ENCODE results near the gene GOLGA6L1. TPM values are rescaled to one million over a fixed set of nuclear protein-coding genes. Genes with fewer than 3 reads are reported as not detected.
"Not testable (repeated sequence)": the region's sequence is repeated elsewhere in the genome, so short reads cannot be mapped to it uniquely, and the experiment has no call there.

Gene GOLGA6L1
- not detected for total RNA-seq
- not detected for polyA plus RNA-seq
- long read RNA-seq, donor 1, result 0 reads
- long read RNA-seq, donor 2, result 0 reads
- long read RNA-seq, donor 3, result 0 reads

GRCh38 chr15:23136722-23137121 lies at the start of gene GOLGA6L1:
Gene GOLGA6L1, minus strand, starts transcription at chr15:23136822. Its CDS starts 91 bp downstream, at chr15:23136731.
- H3K4me3 ChIP-seq; H3K27me3 ChIP-seq; DNase-seq; H3K36me3 ChIP-seq; H3K27ac ChIP-seq; H3K4me1 ChIP-seq (ENCODE audit: insufficient read depth); H3K9me3 ChIP-seq; intact Hi-C loops (cut with DNase I): not testable (repeated sequence)
- WGBS, 3 donors, result no CpG with 5 or more reads among the region's 7 CpGs

- intact Hi-C loops (cut with DNase I); H3K9me3 ChIP-seq; H3K36me3 ChIP-seq; H3K27ac ChIP-seq; H3K4me3 ChIP-seq; H3K4me1 ChIP-seq (ENCODE audit: insufficient read depth); DNase-seq; H3K27me3 ChIP-seq: not testable (repeated sequence)
- 86 to 89% (median 87%) methylated on average over 9 to 11 of the region's 11 CpGs for WGBS, 3 donors
Measured at GRCh38 chr15:23181201-23181600, 44.6 kb upstream of the GOLGA6L1 start.

GRCh38 chr15:23180547-23180927 lies 43.9 kb upstream of the GOLGA6L1 start:
- H3K36me3 ChIP-seq; H3K4me1 ChIP-seq (ENCODE audit: insufficient read depth); H3K27me3 ChIP-seq; H3K9me3 ChIP-seq; DNase-seq; H3K4me3 ChIP-seq; H3K27ac ChIP-seq; intact Hi-C loops (cut with DNase I): not testable (repeated sequence)
- WGBS, 3 donors, result 85 to 89% (median 86%) methylated on average over 15 to 16 of the region's 16 CpGs

GRCh38 chr15:23179768-23180546 lies 43.3 kb upstream of the GOLGA6L1 start:
- H3K9me3 ChIP-seq; DNase-seq; intact Hi-C loops (cut with DNase I); H3K4me1 ChIP-seq (ENCODE audit: insufficient read depth); H3K36me3 ChIP-seq; H3K27ac ChIP-seq; H3K4me3 ChIP-seq; H3K27me3 ChIP-seq: not testable (repeated sequence)
- 11 to 29% (median 27%) methylated on average over 30 to 50 of the region's 67 CpGs for WGBS, 3 donors

- H3K4me3 ChIP-seq; H3K4me1 ChIP-seq (ENCODE audit: insufficient read depth); intact Hi-C loops (cut with DNase I); H3K27ac ChIP-seq; H3K27me3 ChIP-seq; H3K9me3 ChIP-seq; H3K36me3 ChIP-seq; DNase-seq: not testable (repeated sequence)
- 89 to 91% (median 90%) methylated on average over 14 to 16 of the region's 20 CpGs for WGBS, 3 donors
Measured at GRCh38 chr15:23176683-23177082, 40.1 kb upstream of the GOLGA6L1 start.

- DNase-seq; H3K27me3 ChIP-seq; H3K9me3 ChIP-seq; H3K4me3 ChIP-seq; H3K36me3 ChIP-seq; intact Hi-C loops (cut with DNase I); H3K27ac ChIP-seq; H3K4me1 ChIP-seq (ENCODE audit: insufficient read depth): not testable (repeated sequence)
- 96 to 97% (median 96%) methylated on average over 13 to 16 of the region's 19 CpGs for WGBS, 3 donors
Measured at GRCh38 chr15:23175606-23176005, 39.0 kb upstream of the GOLGA6L1 start.

GRCh38 chr15:23174609-23175140 lies 38.1 kb upstream of the GOLGA6L1 start:
- DNase-seq; H3K9me3 ChIP-seq; H3K36me3 ChIP-seq; H3K27me3 ChIP-seq; H3K4me3 ChIP-seq; H3K4me1 ChIP-seq (ENCODE audit: insufficient read depth); H3K27ac ChIP-seq; intact Hi-C loops (cut with DNase I): not testable (repeated sequence)
- 87 to 93% (median 88%) methylated on average over 4 to 8 of the region's 11 CpGs for WGBS, 3 donors

GRCh38 chr15:23132787-23133186 lies 3.8 kb downstream of the GOLGA6L1 start:
- intact Hi-C loops (cut with DNase I), result not testable (repeated sequence)
- WGBS, 3 donors, result 90% methylated on average over 3 of the region's 6 CpGs; no CpG with 5 or more reads in 2 of the 3 donors

More at GRCh38 chr15:23132787-23133186, 3.8 kb downstream of the GOLGA6L1 start:
- not testable (repeated sequence) for H3K4me1 ChIP-seq (ENCODE audit: insufficient read depth); H3K4me3 ChIP-seq; H3K36me3 ChIP-seq; H3K9me3 ChIP-seq; DNase-seq; H3K27me3 ChIP-seq; H3K27ac ChIP-seq
